ENCODE data around the gene COX6A2. TPM values are rescaled to one million over a fixed set of nuclear protein-coding genes. Genes with fewer than 3 reads are reported as not detected.

Gene COX6A2
- total RNA-seq, 1 donor: not detected

GRCh38 chr16:31411024-31411844, 16.9 kb downstream of the COX6A2 start:
- no peak for DNase-seq (ENCODE audit: insufficient read length, low spot score, missing footprints)

GRCh38 chr16:31410082-31410481, 18.1 kb downstream of the COX6A2 start:
- Histone ChIP-seq H3K79me2 (ENCODE audit: insufficient read depth, low read length) (no peaks in the 10 kb centered on the region), H3K4me3 (ENCODE audit: insufficient read depth, low read length) (no peak overlapping the region), H3K27me3 (ENCODE audit: insufficient read depth, low read length) (peaks cover 9% of the 10 kb centered on the region), H4K20me1 (ENCODE audit: insufficient read depth, low read length) (no peaks in the 10 kb centered on the region), H3K36me3 (ENCODE audit: insufficient read depth, low read length) (no peaks in the 10 kb centered on the region), H3K4me2 (ENCODE audit: insufficient read depth, low read length) (no peak overlapping the region), H3K27ac (ENCODE audit: low read depth, low read length) (no peak overlapping the region), H2AFZ (ENCODE audit: low read length) (no peak overlapping the region), H3K9me3 (ENCODE audit: low read depth, low read length) (no peaks in the 10 kb centered on the region), H3K4me1 (ENCODE audit: insufficient read depth, low read length) (no peaks in the 10 kb centered on the region)
- DNase-seq (ENCODE audit: insufficient read length, low spot score, missing footprints): no peak
- TF ChIP-seq CTCF (IDR thresholded peaks at IDR 0.05; ENCODE audit: extremely low read depth, low read depth, low read length): no peak

More at GRCh38 chr16:31411024-31411844, 16.9 kb downstream of the COX6A2 start:
- Histone ChIP-seq H3K79me2 (ENCODE audit: insufficient read depth, low read length) (no peaks in the 10 kb centered on the region), H2AFZ (ENCODE audit: low read length) (no peak overlapping the region), H3K27me3 (ENCODE audit: insufficient read depth, low read length) (peaks cover 9% of the 10 kb centered on the region), H3K9me3 (ENCODE audit: low read depth, low read length) (no peaks in the 10 kb centered on the region), H3K4me1 (ENCODE audit: insufficient read depth, low read length) (no peaks in the 10 kb centered on the region), H3K27ac (ENCODE audit: low read depth, low read length) (no peak overlapping the region), H3K4me3 (ENCODE audit: insufficient read depth, low read length) (no peak overlapping the region), H3K4me2 (ENCODE audit: insufficient read depth, low read length) (no peak overlapping the region), H3K36me3 (ENCODE audit: insufficient read depth, low read length) (no peaks in the 10 kb centered on the region), H4K20me1 (ENCODE audit: insufficient read depth, low read length) (no peaks in the 10 kb centered on the region)
- no peak for TF ChIP-seq CTCF (IDR thresholded peaks at IDR 0.05; ENCODE audit: extremely low read depth, low read depth, low read length)

GRCh38 chr16:31409433-31409832, 18.7 kb downstream of the COX6A2 start:
- Histone ChIP-seq H3K79me2 (ENCODE audit: insufficient read depth, low read length) (no peaks in the 10 kb centered on the region), H3K4me2 (ENCODE audit: insufficient read depth, low read length) (no peak overlapping the region), H3K36me3 (ENCODE audit: insufficient read depth, low read length) (no peaks in the 10 kb centered on the region), H3K9me3 (ENCODE audit: low read depth, low read length) (no peaks in the 10 kb centered on the region), H3K4me1 (ENCODE audit: insufficient read depth, low read length) (no peaks in the 10 kb centered on the region), H3K27me3 (ENCODE audit: insufficient read depth, low read length) (peaks cover 3% of the 10 kb centered on the region), H3K4me3 (ENCODE audit: insufficient read depth, low read length) (no peak overlapping the region), H4K20me1 (ENCODE audit: insufficient read depth, low read length) (no peaks in the 10 kb centered on the region), H2AFZ (ENCODE audit: low read length) (no peak overlapping the region), H3K27ac (ENCODE audit: low read depth, low read length) (no peak overlapping the region)
- no peak for TF ChIP-seq CTCF (IDR thresholded peaks at IDR 0.05; ENCODE audit: extremely low read depth, low read depth, low read length)
- no peak for DNase-seq (ENCODE audit: insufficient read length, low spot score, missing footprints)

- Histone ChIP-seq H3K36me3 (ENCODE audit: insufficient read depth, low read length) (no peaks in the 10 kb centered on the region), H3K9me3 (ENCODE audit: low read depth, low read length) (no peaks in the 10 kb centered on the region), H3K27ac (ENCODE audit: low read depth, low read length) (no peak overlapping the region), H4K20me1 (ENCODE audit: insufficient read depth, low read length) (no peaks in the 10 kb centered on the region), H3K4me1 (ENCODE audit: insufficient read depth, low read length) (peaks cover 4% of the 10 kb centered on the region), H2AFZ (ENCODE audit: low read length) (no peak overlapping the region), H3K79me2 (ENCODE audit: insufficient read depth, low read length) (no peaks in the 10 kb centered on the region), H3K4me2 (ENCODE audit: insufficient read depth, low read length) (no peak overlapping the region), H3K27me3 (ENCODE audit: insufficient read depth, low read length) (peaks cover 3% of the 10 kb centered on the region), H3K4me3 (ENCODE audit: insufficient read depth, low read length) (no peak overlapping the region)
- no peak for TF ChIP-seq CTCF (IDR thresholded peaks at IDR 0.05; ENCODE audit: extremely low read depth, low read depth, low read length)
- no peak for DNase-seq (ENCODE audit: insufficient read length, low spot score, missing footprints)
Observed at GRCh38 chr16:31407406-31407805, 20.8 kb downstream of the COX6A2 start.

Data from osteoblast (primary cell).